WTC11 (cell line): ENCODE results near the gene UBALD1. TPM values are rescaled to one million over a fixed set of nuclear protein-coding genes. Genes with fewer than 3 reads are reported as not detected.

ENCODE experiments used
- ATAC-seq: fragments of 200-7000 bp; cut with Tn5 transposase; 2 replicates; pipeline ENCODE4 v1.10.0; 2021; ENCODE audit warnings: mild to moderate bottlenecking, moderate library complexity
- CTCF ChIA-PET: fragments of 300-600 bp; sonication (Branson Sonifier 250); formaldehyde crosslinking; loops from one replicate; lab custom pipeline; 2021; ENCODE audit warnings: antibody characterized with exemption; lab: Charles Lee
- POLR2A ChIA-PET: fragments of 350-600 bp; sonication (Branson Sonifier 250); formaldehyde crosslinking; loops from one replicate; lab custom pipeline; 2021; ENCODE audit warnings: antibody characterized with exemption; lab: Charles Lee
- DNase-seq: peaks from one replicate; pipeline ENCODE4 v3.0.0; 2021; ENCODE audit warnings: low spot score
- H3K27ac Mint-ChIP-seq: 2 replicates; pipeline ENCODE4 v1.8.0; 2021; ENCODE audit warnings: mixed read lengths
- H3K27me3 Mint-ChIP-seq: 2 replicates; pipeline ENCODE4 v1.8.0; 2021; ENCODE audit warnings: low read depth, mild to moderate bottlenecking, moderate library complexity, mixed read lengths
- H3K36me3 Mint-ChIP-seq: 2 replicates; pipeline ENCODE4 v1.8.0; 2021; ENCODE audit warnings: mixed read lengths
- H3K4me1 Mint-ChIP-seq: 2 replicates; pipeline ENCODE4 v1.8.0; 2022; ENCODE audit warnings: mixed read lengths
- H3K4me3 Mint-ChIP-seq: 2 replicates; pipeline ENCODE4 v1.8.0; 2021; ENCODE audit warnings: mild to moderate bottlenecking, moderate library complexity, mixed read lengths
- H3K9me3 Mint-ChIP-seq: 2 replicates; pipeline ENCODE4 v1.8.0; 2021; ENCODE audit warnings: mixed read lengths
- ATF1 ChIP-seq: sonication (generic); formaldehyde crosslinking; IDR thresholded peaks from 2 replicates; pipeline ENCODE4 v1.8.1; 2023; ENCODE audit warnings: mild to moderate bottlenecking, moderate library complexity, missing genetic modification reagents
- CBFB ChIP-seq: sonication (generic); formaldehyde crosslinking; IDR thresholded peaks from 2 replicates; pipeline ENCODE4 v1.8.1; 2022; ENCODE audit warnings: mild to moderate bottlenecking, low read depth, missing genetic modification reagents
- CREM ChIP-seq: sonication (generic); formaldehyde crosslinking; IDR thresholded peaks from 2 replicates; pipeline ENCODE4 v1.8.1; 2022; ENCODE audit warnings: mild to moderate bottlenecking, missing genetic modification reagents, moderate library complexity
- E2F4 ChIP-seq: sonication (generic); formaldehyde crosslinking; IDR thresholded peaks from 2 replicates; pipeline ENCODE4 v1.8.1; 2022; ENCODE audit warnings: low read depth, mild to moderate bottlenecking, moderate library complexity, missing genetic modification reagents, borderline replicate concordance
- FOXP1 ChIP-seq: sonication (generic); formaldehyde crosslinking; IDR thresholded peaks from 2 replicates; pipeline ENCODE4 v1.8.0; 2022; ENCODE audit warnings: missing genetic modification reagents, mild to moderate bottlenecking, moderate library complexity, borderline replicate concordance
- GABPB1 ChIP-seq: sonication (generic); formaldehyde crosslinking; IDR thresholded peaks from 2 replicates; pipeline ENCODE4 v1.8.1; 2023; ENCODE audit warnings: mild to moderate bottlenecking, missing genetic modification reagents
- GRHL2 ChIP-seq: fragments of 250-450 bp; sonication (Bioruptor Pico); IDR thresholded peaks from 2 replicates; pipeline ENCODE4 v1.8.0; 2022; ENCODE audit warnings: mild to moderate bottlenecking, moderate library complexity; ENCODE audit not compliant: insufficient replicate concordance, severe bottlenecking
- HMGA2 ChIP-seq: fragments of 250-450 bp; sonication (Bioruptor Pico); IDR thresholded peaks from 2 replicates; pipeline ENCODE4 v1.4.0; 2021; ENCODE audit warnings: mild to moderate bottlenecking, moderate library complexity
- MAX ChIP-seq: sonication (generic); formaldehyde crosslinking; IDR thresholded peaks from 2 replicates; pipeline ENCODE4 v1.8.0; 2022; ENCODE audit warnings: mild to moderate bottlenecking, missing genetic modification reagents
- NFATC4 ChIP-seq: fragments of 250-450 bp; sonication (Bioruptor Pico); IDR thresholded peaks from 2 replicates; pipeline ENCODE4 v1.9.0; 2021; ENCODE audit warnings: mild to moderate bottlenecking
- PRRX2 ChIP-seq: fragments of 250-450 bp; sonication (Bioruptor Pico); IDR thresholded peaks from 2 replicates; pipeline ENCODE4 v1.8.0; 2021; ENCODE audit warnings: mild to moderate bottlenecking
- USF1 ChIP-seq: sonication (generic); formaldehyde crosslinking; IDR thresholded peaks from 2 replicates; pipeline ENCODE4 v1.8.0; 2022; ENCODE audit warnings: mild to moderate bottlenecking, missing genetic modification reagents
- ZNF121 ChIP-seq: sonication (generic); formaldehyde crosslinking; IDR thresholded peaks from 2 replicates; pipeline ENCODE4 v1.8.0; 2023; ENCODE audit warnings: missing genetic modification reagents
- ZNF232 ChIP-seq: sonication (generic); formaldehyde crosslinking; IDR thresholded peaks from 2 replicates; pipeline ENCODE4 v1.8.0; 2022; ENCODE audit warnings: mild to moderate bottlenecking, missing genetic modification reagents
- ZNF263 ChIP-seq: sonication (generic); formaldehyde crosslinking; IDR thresholded peaks from 2 replicates; pipeline ENCODE4 v1.8.1; 2022; ENCODE audit warnings: low read depth, mild to moderate bottlenecking, moderate library complexity, missing genetic modification reagents
- ZNF423 ChIP-seq: fragments of 250-450 bp; sonication (Bioruptor Pico); IDR thresholded peaks from 2 replicates; pipeline ENCODE4 v2.1.2; 2022; ENCODE audit warnings: mild to moderate bottlenecking, moderate library complexity
- total RNA-seq: library from RNA; stranded (reverse); gene quantifications from 3 replicates; pipeline ENCODE4 v1.2.3, GENCODE V29; 2021
- TF ChIP-seq, protein P1 (sequence below): sonication (generic); formaldehyde crosslinking; conservative IDR thresholded peaks from 2 replicates; pipeline ENCODE4 v1.8.1; 2023; ENCODE audit warnings: mild to moderate bottlenecking, low read depth, missing genetic modification reagents, moderate library complexity
- TF ChIP-seq, protein P2 (sequence below): fragments of 250-450 bp; sonication (Bioruptor Pico); IDR thresholded peaks from 2 replicates; pipeline ENCODE4 v2.1.2; 2022; ENCODE audit warnings: mild to moderate bottlenecking, moderate library complexity
- TF ChIP-seq, protein P3 (sequence below): fragments of 200-600 bp; IDR thresholded peaks from 2 replicates; pipeline ENCODE4 v1.8.0; 2022; ENCODE audit warnings: antibody characterized with exemption

The UBALD1 gene
- total RNA-seq, 1 experiment from 2014 or later = 56.8 TPM

GRCh38 chr16:4618645-4619418 is 4.1 kb upstream of the UBALD1 start (continued):
- TF ChIP-seq GABPB1 (CRISPR knock-in tag) = no peak
- TF ChIP-seq, protein P1, sequence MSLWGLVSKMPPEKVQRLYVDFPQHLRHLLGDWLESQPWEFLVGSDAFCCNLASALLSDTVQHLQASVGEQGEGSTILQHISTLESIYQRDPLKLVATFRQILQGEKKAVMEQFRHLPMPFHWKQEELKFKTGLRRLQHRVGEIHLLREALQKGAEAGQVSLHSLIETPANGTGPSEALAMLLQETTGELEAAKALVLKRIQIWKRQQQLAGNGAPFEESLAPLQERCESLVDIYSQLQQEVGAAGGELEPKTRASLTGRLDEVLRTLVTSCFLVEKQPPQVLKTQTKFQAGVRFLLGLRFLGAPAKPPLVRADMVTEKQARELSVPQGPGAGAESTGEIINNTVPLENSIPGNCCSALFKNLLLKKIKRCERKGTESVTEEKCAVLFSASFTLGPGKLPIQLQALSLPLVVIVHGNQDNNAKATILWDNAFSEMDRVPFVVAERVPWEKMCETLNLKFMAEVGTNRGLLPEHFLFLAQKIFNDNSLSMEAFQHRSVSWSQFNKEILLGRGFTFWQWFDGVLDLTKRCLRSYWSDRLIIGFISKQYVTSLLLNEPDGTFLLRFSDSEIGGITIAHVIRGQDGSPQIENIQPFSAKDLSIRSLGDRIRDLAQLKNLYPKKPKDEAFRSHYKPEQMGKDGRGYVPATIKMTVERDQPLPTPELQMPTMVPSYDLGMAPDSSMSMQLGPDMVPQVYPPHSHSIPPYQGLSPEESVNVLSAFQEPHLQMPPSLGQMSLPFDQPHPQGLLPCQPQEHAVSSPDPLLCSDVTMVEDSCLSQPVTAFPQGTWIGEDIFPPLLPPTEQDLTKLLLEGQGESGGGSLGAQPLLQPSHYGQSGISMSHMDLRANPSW (CRISPR knock-in tag) = no peak

- Mint-ChIP-seq H3K4me3 (peak overlapping the region; percentile 87), H3K27me3 (no peaks in the 10 kb centered on the region), H3K27ac (peak overlapping the region; percentile 100), H3K4me1 (peaks cover 28% of the 10 kb centered on the region), H3K9me3 (no peaks in the 10 kb centered on the region), H3K36me3 (no peaks in the 10 kb centered on the region)
- ChIA-PET POLR2A (interaction anchor here (0.6 kb wide), 1 partner anchor 93 kb away, joined by 3 read pairs; no protein-coding TSS in a partner anchor), CTCF (interaction anchor here (1.1 to 3.6 kb wide), 6 partner anchors 32 to 340 kb away, joined by 3 to 23 read pairs (median 6); partner anchors contain the start of genes PPL and SEC14L5)
- ATAC-seq (no peak), DNase-seq (no peak)
- TF ChIP-seq, protein P2, sequence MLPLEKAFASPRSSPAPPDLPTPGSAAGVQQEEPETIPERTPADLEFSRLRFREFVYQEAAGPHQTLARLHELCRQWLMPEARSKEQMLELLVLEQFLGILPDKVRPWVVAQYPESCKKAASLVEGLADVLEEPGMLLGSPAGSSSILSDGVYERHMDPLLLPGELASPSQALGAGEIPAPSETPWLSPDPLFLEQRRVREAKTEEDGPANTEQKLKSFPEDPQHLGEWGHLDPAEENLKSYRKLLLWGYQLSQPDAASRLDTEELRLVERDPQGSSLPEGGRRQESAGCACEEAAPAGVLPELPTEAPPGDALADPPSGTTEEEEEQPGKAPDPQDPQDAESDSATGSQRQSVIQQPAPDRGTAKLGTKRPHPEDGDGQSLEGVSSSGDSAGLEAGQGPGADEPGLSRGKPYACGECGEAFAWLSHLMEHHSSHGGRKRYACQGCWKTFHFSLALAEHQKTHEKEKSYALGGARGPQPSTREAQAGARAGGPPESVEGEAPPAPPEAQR (CRISPR knock-in tag) = no peak
- TF ChIP-seq, protein P3, sequence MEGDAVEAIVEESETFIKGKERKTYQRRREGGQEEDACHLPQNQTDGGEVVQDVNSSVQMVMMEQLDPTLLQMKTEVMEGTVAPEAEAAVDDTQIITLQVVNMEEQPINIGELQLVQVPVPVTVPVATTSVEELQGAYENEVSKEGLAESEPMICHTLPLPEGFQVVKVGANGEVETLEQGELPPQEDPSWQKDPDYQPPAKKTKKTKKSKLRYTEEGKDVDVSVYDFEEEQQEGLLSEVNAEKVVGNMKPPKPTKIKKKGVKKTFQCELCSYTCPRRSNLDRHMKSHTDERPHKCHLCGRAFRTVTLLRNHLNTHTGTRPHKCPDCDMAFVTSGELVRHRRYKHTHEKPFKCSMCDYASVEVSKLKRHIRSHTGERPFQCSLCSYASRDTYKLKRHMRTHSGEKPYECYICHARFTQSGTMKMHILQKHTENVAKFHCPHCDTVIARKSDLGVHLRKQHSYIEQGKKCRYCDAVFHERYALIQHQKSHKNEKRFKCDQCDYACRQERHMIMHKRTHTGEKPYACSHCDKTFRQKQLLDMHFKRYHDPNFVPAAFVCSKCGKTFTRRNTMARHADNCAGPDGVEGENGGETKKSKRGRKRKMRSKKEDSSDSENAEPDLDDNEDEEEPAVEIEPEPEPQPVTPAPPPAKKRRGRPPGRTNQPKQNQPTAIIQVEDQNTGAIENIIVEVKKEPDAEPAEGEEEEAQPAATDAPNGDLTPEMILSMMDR = no peak
- TF ChIP-seq CREM (CRISPR knock-in tag) (no peak), ZNF121 (CRISPR knock-in tag) (no peak), ATF1 (CRISPR knock-in tag) (no peak), GRHL2 (CRISPR knock-in tag) (no peak), E2F4 (no peak), USF1 (CRISPR knock-in tag) (no peak), NFATC4 (CRISPR knock-in tag) (no peak), ZNF263 (CRISPR knock-in tag) (no peak), FOXP1 (CRISPR knock-in tag) (no peak), PRRX2 (no peak), ZNF232 (CRISPR knock-in tag) (no peak), CBFB (no peak), ZNF423 (CRISPR knock-in tag) (no peak), MAX (CRISPR knock-in tag) (no peak), HMGA2 (CRISPR knock-in tag) (no peak)
These were observed 3.2 kb upstream of the UBALD1 start for GRCh38 chr16:4617880-4618279.
